ENCODE results near the gene CCDC154. TPM values are rescaled to one million over a fixed set of nuclear protein-coding genes. Genes with fewer than 3 reads are reported as not detected.

Gene CCDC154
- total RNA-seq, 3 donors from 2014 or later: 0.48 to 1.2 (median 0.98) TPM

DNA sequence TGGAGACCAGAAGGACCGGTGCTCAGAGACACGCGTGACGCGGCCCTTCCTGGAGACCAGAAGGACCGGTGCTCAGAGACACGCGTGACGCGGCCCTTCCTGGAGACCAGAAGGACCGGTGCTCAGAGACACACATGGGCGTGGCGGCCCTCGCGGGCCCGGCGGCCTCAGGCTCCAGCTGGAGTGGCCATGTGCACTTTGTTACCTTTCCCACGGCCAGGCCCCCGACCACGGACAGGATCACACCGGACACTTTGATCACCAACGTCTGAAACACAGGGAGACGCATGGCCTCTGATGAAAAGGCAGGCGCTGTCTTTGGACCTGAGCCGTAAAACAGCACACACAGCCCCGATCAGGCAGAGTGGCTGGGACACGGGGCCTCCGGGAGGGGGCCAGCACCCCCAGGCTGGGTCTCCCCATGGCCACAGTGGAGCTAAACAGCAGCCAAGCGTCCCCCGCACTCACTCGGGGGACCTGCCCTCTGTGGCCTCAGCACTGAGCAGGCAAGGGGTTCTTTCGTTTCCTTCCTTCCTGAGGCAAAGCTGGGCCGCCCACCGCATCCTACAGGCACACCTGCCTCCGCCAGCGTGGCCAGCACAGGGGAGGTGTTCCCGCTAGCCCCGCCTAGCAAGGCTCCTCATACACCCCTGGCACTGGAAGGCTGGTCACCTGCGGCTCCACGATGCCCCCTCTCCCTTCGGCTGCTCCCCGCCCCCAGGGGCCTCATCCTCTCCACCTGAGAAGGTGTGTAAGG, 13.3 kb upstream of the CCDC154 start:
- Histone ChIP-seq H3K9me3 (no peaks in the 10 kb centered on the region), H3K4me3 (no peak overlapping the region)
- intact Hi-C loops (cut with DNase I; ENCODE audit: low total_unique reads): loop anchor here (10.0 kb wide), 1 partner anchor 393 kb away; no protein-coding TSS in a partner anchor

DNA sequence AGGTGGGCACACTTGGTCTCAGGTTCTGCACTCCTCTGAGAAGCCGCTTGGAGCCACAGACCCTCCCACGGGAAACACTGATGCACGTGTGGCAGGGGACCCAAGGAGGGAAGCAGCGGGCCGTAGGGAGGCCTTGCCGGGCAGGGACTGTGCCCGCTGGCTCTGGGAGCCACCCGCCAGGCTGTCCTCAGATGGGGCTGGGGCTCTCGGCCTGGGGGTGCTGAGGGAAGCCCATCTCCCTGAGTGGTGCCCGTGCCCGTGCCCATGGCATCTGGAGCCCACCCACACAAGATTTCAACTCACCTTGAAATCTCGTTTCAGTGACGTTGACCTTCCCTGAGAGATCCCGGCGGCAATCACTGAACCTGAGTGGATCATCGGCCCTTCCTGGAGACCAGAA, 12.6 kb upstream of the CCDC154 start:
- H3K4me3 ChIP-seq: no peak overlapping the region
- intact Hi-C loops (cut with DNase I; ENCODE audit: low total_unique reads): loop anchor here (1.0 to 10.0 kb wide), 2 partner anchors 21 to 392 kb away; no protein-coding TSS in a partner anchor
- no peaks in the 10 kb centered on the region for H3K9me3 ChIP-seq
- no peaks in the 10 kb centered on the region for H3K27me3 ChIP-seq
- TF ChIP-seq POLR2A (IDR thresholded peaks at IDR 0.05) (no peak), POLR2AphosphoS5 (IDR thresholded peaks at IDR 0.05) (no peak)
- TF ChIP-seq, protein P1, sequence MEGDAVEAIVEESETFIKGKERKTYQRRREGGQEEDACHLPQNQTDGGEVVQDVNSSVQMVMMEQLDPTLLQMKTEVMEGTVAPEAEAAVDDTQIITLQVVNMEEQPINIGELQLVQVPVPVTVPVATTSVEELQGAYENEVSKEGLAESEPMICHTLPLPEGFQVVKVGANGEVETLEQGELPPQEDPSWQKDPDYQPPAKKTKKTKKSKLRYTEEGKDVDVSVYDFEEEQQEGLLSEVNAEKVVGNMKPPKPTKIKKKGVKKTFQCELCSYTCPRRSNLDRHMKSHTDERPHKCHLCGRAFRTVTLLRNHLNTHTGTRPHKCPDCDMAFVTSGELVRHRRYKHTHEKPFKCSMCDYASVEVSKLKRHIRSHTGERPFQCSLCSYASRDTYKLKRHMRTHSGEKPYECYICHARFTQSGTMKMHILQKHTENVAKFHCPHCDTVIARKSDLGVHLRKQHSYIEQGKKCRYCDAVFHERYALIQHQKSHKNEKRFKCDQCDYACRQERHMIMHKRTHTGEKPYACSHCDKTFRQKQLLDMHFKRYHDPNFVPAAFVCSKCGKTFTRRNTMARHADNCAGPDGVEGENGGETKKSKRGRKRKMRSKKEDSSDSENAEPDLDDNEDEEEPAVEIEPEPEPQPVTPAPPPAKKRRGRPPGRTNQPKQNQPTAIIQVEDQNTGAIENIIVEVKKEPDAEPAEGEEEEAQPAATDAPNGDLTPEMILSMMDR (IDR thresholded peaks at IDR 0.05): no peak
- H3K36me3 ChIP-seq: peaks cover 8% of the 10 kb centered on the region
- H3K27ac ChIP-seq: no peak overlapping the region
- no peaks in the 10 kb centered on the region for H3K4me1 ChIP-seq
- no peak for DNase-seq (ENCODE audit: low spot score in 2 of 2)

More for the DNA sequence above, 13.3 kb upstream of the CCDC154 start:
- Histone ChIP-seq H3K36me3 (peaks cover 7% of the 10 kb centered on the region), H3K4me1 (no peaks in the 10 kb centered on the region), H3K27ac (no peak overlapping the region), H3K27me3 (no peaks in the 10 kb centered on the region)
- no peak for DNase-seq (ENCODE audit: low spot score in 2 of 2)
- no peak for TF ChIP-seq POLR2A (IDR thresholded peaks at IDR 0.05)
- TF ChIP-seq POLR2AphosphoS5 (IDR thresholded peaks at IDR 0.05): no peak
- TF ChIP-seq, protein P1 (IDR thresholded peaks at IDR 0.05): no peak

GRCh38 chr16:1455190-1456171, 11.1 kb upstream of the CCDC154 start:
- TF ChIP-seq, protein P1 (IDR thresholded peaks at IDR 0.05): no peak
- TF ChIP-seq POLR2A (IDR thresholded peaks at IDR 0.05): no peak
- TF ChIP-seq POLR2AphosphoS5 (IDR thresholded peaks at IDR 0.05): no peak
- intact Hi-C loops (cut with DNase I; ENCODE audit: low total_unique reads): loop anchor here (1.0 to 10.0 kb wide), 2 partner anchors 19 to 391 kb away; no protein-coding TSS in a partner anchor
- no peak for DNase-seq (ENCODE audit: low spot score in 2 of 2)
- Histone ChIP-seq H3K4me1 (no peaks in the 10 kb centered on the region), H3K36me3 (peaks cover 8% of the 10 kb centered on the region), H3K27me3 (no peaks in the 10 kb centered on the region), H3K4me3 (no peak overlapping the region), H3K27ac (no peak overlapping the region), H3K9me3 (no peaks in the 10 kb centered on the region)

DNA sequence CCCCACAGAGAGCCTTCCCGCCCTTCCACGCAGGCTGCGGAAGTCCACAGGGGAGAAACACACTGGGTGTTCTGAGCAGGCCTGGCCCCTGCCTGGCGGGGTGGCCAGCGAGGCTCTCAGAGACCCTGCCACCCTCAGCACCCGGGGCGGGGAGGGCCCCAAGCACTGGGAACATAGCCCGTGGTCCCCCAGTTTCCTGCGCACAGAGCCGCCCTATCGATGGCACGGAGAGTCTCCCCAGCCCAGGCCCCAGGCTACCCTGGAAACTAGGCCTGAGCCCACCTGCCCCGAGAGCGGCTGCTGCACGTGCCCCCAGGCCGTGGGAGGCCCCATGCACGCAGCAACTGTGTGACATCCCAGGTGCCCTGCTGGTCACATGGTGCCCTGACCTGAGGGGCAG, 10.2 kb upstream of the CCDC154 start:
- no peak for DNase-seq (ENCODE audit: low spot score in 2 of 2)
- Histone ChIP-seq H3K4me1 (no peaks in the 10 kb centered on the region), H3K9me3 (no peaks in the 10 kb centered on the region), H3K4me3 (no peak overlapping the region), H3K36me3 (peaks cover 8% of the 10 kb centered on the region), H3K27me3 (no peaks in the 10 kb centered on the region), H3K27ac (no peak overlapping the region)
- intact Hi-C loops (cut with DNase I; ENCODE audit: low total_unique reads): loop anchor here (10.0 kb wide), 1 partner anchor 390 kb away; no protein-coding TSS in a partner anchor
- TF ChIP-seq, protein P1 (IDR thresholded peaks at IDR 0.05): no peak
- TF ChIP-seq POLR2AphosphoS5 (IDR thresholded peaks at IDR 0.05) (no peak), POLR2A (IDR thresholded peaks at IDR 0.05) (no peak)
